HepG2 (cell line): ENCODE results near the gene SLC17A9. TPM values are rescaled to one million over a fixed set of nuclear protein-coding genes. Genes with fewer than 3 reads are reported as not detected.

Source experiments
- BCL3 ChIP-seq: sonication (generic); formaldehyde crosslinking; IDR thresholded peaks from 2 replicates; pipeline ENCODE4 v1.5.1; 2020; ENCODE audit warnings: mild to moderate bottlenecking, missing genetic modification reagents, moderate library complexity
- BRF2 ChIP-seq: sonication (generic); formaldehyde crosslinking; IDR thresholded peaks from 2 replicates; pipeline ENCODE4 v1.8.1; 2022; ENCODE audit warnings: mild to moderate bottlenecking, missing genetic modification reagents
- E2F2 ChIP-seq: sonication (generic); formaldehyde crosslinking; IDR thresholded peaks from 2 replicates; pipeline ENCODE4 v1.4.0; 2020; ENCODE audit warnings: missing genetic modification reagents, borderline replicate concordance
- GTF3A ChIP-seq: sonication (generic); formaldehyde crosslinking; conservative IDR thresholded peaks from 2 replicates; pipeline ENCODE4 v1.4.0; 2020; ENCODE audit warnings: mild to moderate bottlenecking, missing genetic modification reagents
- HMGXB4 ChIP-seq, 2 experiments: sonication (generic) in 1 of 2; formaldehyde crosslinking in 1 of 2; IDR thresholded peaks; 2 replicates each; pipeline versions ENCODE4 v1.4.0 to v1.6.1; 2018 to 2020; ENCODE audit warnings: missing genetic modification reagents in 2 of 2, borderline replicate concordance in 1 of 2, low read depth in 1 of 2, mild to moderate bottlenecking in 1 of 2, missing biosample characterization in 1 of 2
- HNRNPH1 ChIP-seq: fragments of 200-400 bp; formaldehyde crosslinking; optimal IDR thresholded peaks from 2 replicates; pipeline ENCODE3; 2017; ENCODE audit warnings: mild to moderate bottlenecking, low read depth, low read length
- HNRNPK ChIP-seq: fragments of 200-400 bp; formaldehyde crosslinking; IDR thresholded peaks from 2 replicates; pipeline ENCODE4 v1.6.1; 2018; ENCODE audit warnings: low read length, low read depth, moderate library complexity, mild to moderate bottlenecking; ENCODE audit not compliant: poor library complexity, severe bottlenecking
- JUN ChIP-seq: sonication (generic); formaldehyde crosslinking; IDR thresholded peaks from 2 replicates; pipeline ENCODE4 v1.4.0; 2020; ENCODE audit warnings: mild to moderate bottlenecking, missing genetic modification reagents
- KDM2A ChIP-seq: sonication (generic); formaldehyde crosslinking; IDR thresholded peaks from 2 replicates; pipeline ENCODE4 v1.4.0; 2020; ENCODE audit warnings: low read depth, missing genetic modification reagents, borderline replicate concordance
- KMT2A ChIP-seq: sonication (generic); formaldehyde crosslinking; IDR thresholded peaks from 2 replicates; pipeline ENCODE4 v1.4.0; 2020; ENCODE audit warnings: missing genetic modification reagents
- MED1 ChIP-seq: sonication (generic); formaldehyde crosslinking; IDR thresholded peaks from 2 replicates; pipeline ENCODE4 v1.4.0; 2020; ENCODE audit warnings: missing genetic modification reagents
- MYC ChIP-seq: sonication (generic); formaldehyde crosslinking; IDR thresholded peaks from 2 replicates; pipeline ENCODE4 v1.9.0; 2021; ENCODE audit warnings: missing genetic modification reagents, borderline replicate concordance
- MYNN ChIP-seq: sonication (generic); formaldehyde crosslinking; IDR thresholded peaks from 2 replicates; pipeline ENCODE4 v1.4.0; 2020; ENCODE audit warnings: mild to moderate bottlenecking, low read depth, missing genetic modification reagents
- NKX3-1 ChIP-seq: sonication (generic); formaldehyde crosslinking; IDR thresholded peaks from 2 replicates; pipeline ENCODE4 v1.5.0; 2020; ENCODE audit warnings: missing genetic modification reagents
- PLRG1 ChIP-seq: fragments of 450-650 bp; conservative IDR thresholded peaks from 2 replicates; pipeline ENCODE4 v1.6.1; 2016
- RAD21 ChIP-seq: fragments of 450-650 bp; formaldehyde crosslinking; IDR thresholded peaks from 2 replicates; pipeline ENCODE4 v1.5.0; 2020; ENCODE audit warnings: mild to moderate bottlenecking
- RBAK ChIP-seq: sonication (generic); formaldehyde crosslinking; IDR thresholded peaks from 2 replicates; pipeline ENCODE4 v1.5.1; 2020; ENCODE audit warnings: mild to moderate bottlenecking, missing genetic modification reagents
- SMAD1 ChIP-seq: sonication (generic); formaldehyde crosslinking; IDR thresholded peaks from 2 replicates; pipeline ENCODE4 v1.4.0; 2020; ENCODE audit warnings: missing genetic modification reagents, low read depth, mild to moderate bottlenecking, borderline replicate concordance
- SMARCC2 ChIP-seq: fragments of 450-650 bp; IDR thresholded peaks from 2 replicates; pipeline ENCODE4 v1.6.1; 2017; ENCODE audit warnings: antibody characterized with exemption, mild to moderate bottlenecking
- SNAPC5 ChIP-seq: sonication (generic); formaldehyde crosslinking; IDR thresholded peaks from 2 replicates; pipeline ENCODE4 v1.8.1; 2023; ENCODE audit warnings: mild to moderate bottlenecking, missing genetic modification reagents, borderline replicate concordance
- ZEB1 ChIP-seq: IDR thresholded peaks from 2 replicates; pipeline ENCODE4 v1.6.1; 2012; ENCODE audit warnings: mild to moderate bottlenecking, low read depth, inconsistent platforms; ENCODE audit not compliant: insufficient replicate concordance
- ZNF317 ChIP-seq: sonication (generic); formaldehyde crosslinking; IDR thresholded peaks from 2 replicates; pipeline ENCODE4 v1.5.0; 2020; ENCODE audit warnings: mild to moderate bottlenecking, missing genetic modification reagents
- ZNF343 ChIP-seq: sonication (generic); formaldehyde crosslinking; IDR thresholded peaks from 2 replicates; pipeline ENCODE4 v1.4.0; 2020; ENCODE audit warnings: mild to moderate bottlenecking, missing genetic modification reagents
- ZNF383 ChIP-seq: sonication (generic); formaldehyde crosslinking; IDR thresholded peaks from 2 replicates; pipeline ENCODE4 v1.4.0; 2020; ENCODE audit warnings: missing genetic modification reagents, mild to moderate bottlenecking, borderline replicate concordance
- ZNF614 ChIP-seq: IDR thresholded peaks from 2 replicates; pipeline ENCODE4 v1.6.1; 2018; ENCODE audit warnings: missing biosample characterization, missing genetic modification reagents, inconsistent platforms, borderline replicate concordance
- ZNF678 ChIP-seq: sonication (generic); formaldehyde crosslinking; IDR thresholded peaks from 2 replicates; pipeline ENCODE4 v1.4.0; 2020; ENCODE audit warnings: mild to moderate bottlenecking, missing genetic modification reagents
- polyA plus RNA-seq, 8 experiments: library from polyadenylated mRNA; depleted of rRNA in 3 of 8; stranded (reverse) in 7 of 8; unstranded in 1 of 8; fragments of >200 nt; fragmentation: Illumina TruSeq in 4 of 8; extraction: Trizol in 4 of 8; gene quantifications; 2 replicates each; pipeline versions ENCODE4 v1.2.1 to v1.2.3, GENCODE V29; 2011 to 2016; ENCODE audit warnings: low read depth in 4 of 8, missing spikeins in 1 of 8, mixed read lengths in 1 of 8; ENCODE audit not compliant: insufficient read depth in 1 of 8
- total RNA-seq, 5 experiments: library from RNA; depleted of rRNA; stranded (reverse); fragments of >200 nt; fragmentation: Illumina TruSeq; extraction: Trizol; gene quantifications; 2 replicates each; pipeline ENCODE4 v1.2.3, GENCODE V29; 2016; ENCODE audit warnings: low read depth in 1 of 5

Gene SLC17A9
- total and polyA plus RNA-seq, 2 of the 13 experiments (the other 11 are each of a cell fraction or from before 2014, with no cell fraction given) = 110 to 191 TPM

- TF ChIP-seq HMGXB4 (CRISPR knock-in tag; IDR thresholded peaks at IDR 0.05; ENCODE audit: borderline replicate concordance in 1 of 2, low read depth in 1 of 2) (no peak), BRF2 (CRISPR knock-in tag) (no peak), GTF3A (no peak), ZNF678 (CRISPR knock-in tag) (no peak), ZEB1 (no peak), BCL3 (no peak), MED1 (peak; percentile 46), MYC (CRISPR knock-in tag) (no peak), JUN (CRISPR knock-in tag) (no peak), PLRG1 (no peak), ZNF383 (CRISPR knock-in tag) (no peak), KMT2A (CRISPR knock-in tag) (no peak; the same call in 1 of the 2 replicates), MYNN (CRISPR knock-in tag) (no peak), KDM2A (CRISPR knock-in tag) (0 out of 2 replicates have a peak, but pooled peaks have one; percentile 16), ZNF343 (CRISPR knock-in tag) (no peak), RBAK (CRISPR knock-in tag) (no peak), HNRNPK (peak; percentile 76), SMARCC2 (no peak), ZNF614 (no peak), HNRNPH1 (no peak), SNAPC5 (CRISPR knock-in tag) (no peak), ZNF317 (CRISPR knock-in tag) (no peak), RAD21 (no peak), NKX3-1 (no peak), SMAD1 (CRISPR knock-in tag) (no peak), E2F2 (CRISPR knock-in tag) (no peak)
Measured at GRCh38 chr20:62929051-62929538, 23.4 kb upstream of the SLC17A9 start (continued).
